ENCODE results near the gene AGTPBP1. TPM values are rescaled to one million over a fixed set of nuclear protein-coding genes. Genes with fewer than 3 reads are reported as not detected.

AGTPBP1 gene
- total and polyA plus RNA-seq, 9 of the 15 experiments (the other 6 are each of a cell fraction or from before 2014, with no cell fraction given) = 1.4 to 7.9 (median 4.6) TPM

GRCh38 chr9:85741875-85742596 is at the start of gene AGTPBP1 (continued):
- TF ChIP-seq HDAC8 (tag; IDR thresholded peaks at IDR 0.05) (no peak), PRMT5 (CRISPR knock-in tag; IDR thresholded peaks at IDR 0.05) (no peak), TCF15 (CRISPR knock-in tag; IDR thresholded peaks at IDR 0.05) (no peak), E2F5 (CRISPR knock-in tag; IDR thresholded peaks at IDR 0.05) (no peak), GMEB1 (CRISPR knock-in tag; IDR thresholded peaks at IDR 0.05) (peak; percentile 91), MTA3 (IDR thresholded peaks at IDR 0.05; ENCODE audit: borderline replicate concordance) (no peak), RFX1 (IDR thresholded peaks at IDR 0.05) (no peak), ZNF644 (tag; IDR thresholded peaks at IDR 0.05; ENCODE audit: low read depth) (no peak), CBFA2T3 (IDR thresholded peaks at IDR 0.05) (no peak), HNRNPLL (IDR thresholded peaks at IDR 0.05; ENCODE audit: low read depth, low read length, poor library complexity, severe bottlenecking) (peak; percentile 68), ZNF77 (CRISPR knock-in tag; IDR thresholded peaks at IDR 0.05) (no peak), ZBTB26 (CRISPR knock-in tag; IDR thresholded peaks at IDR 0.05) (no peak), FOXK2 (conservative IDR thresholded peaks at IDR 0.05 in 1 of 2, IDR thresholded peaks at IDR 0.05 in 1 of 2; ENCODE audit: low read depth in 2 of 2) (no peak), XRCC3 (IDR thresholded peaks at IDR 0.05) (no peak), MTF1 (CRISPR knock-in tag; IDR thresholded peaks at IDR 0.05; ENCODE audit: borderline replicate concordance) (no peak), ZBTB8A (IDR thresholded peaks at IDR 0.05; ENCODE audit: partially characterized antibody) (no peak)
- TF ChIP-seq, protein P1, sequence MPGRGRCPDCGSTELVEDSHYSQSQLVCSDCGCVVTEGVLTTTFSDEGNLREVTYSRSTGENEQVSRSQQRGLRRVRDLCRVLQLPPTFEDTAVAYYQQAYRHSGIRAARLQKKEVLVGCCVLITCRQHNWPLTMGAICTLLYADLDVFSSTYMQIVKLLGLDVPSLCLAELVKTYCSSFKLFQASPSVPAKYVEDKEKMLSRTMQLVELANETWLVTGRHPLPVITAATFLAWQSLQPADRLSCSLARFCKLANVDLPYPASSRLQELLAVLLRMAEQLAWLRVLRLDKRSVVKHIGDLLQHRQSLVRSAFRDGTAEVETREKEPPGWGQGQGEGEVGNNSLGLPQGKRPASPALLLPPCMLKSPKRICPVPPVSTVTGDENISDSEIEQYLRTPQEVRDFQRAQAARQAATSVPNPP (IDR thresholded peaks at IDR 0.05; ENCODE audit: borderline replicate concordance, insufficient read depth, insufficient read length) = no peak
- TF ChIP-seq, protein P2, sequence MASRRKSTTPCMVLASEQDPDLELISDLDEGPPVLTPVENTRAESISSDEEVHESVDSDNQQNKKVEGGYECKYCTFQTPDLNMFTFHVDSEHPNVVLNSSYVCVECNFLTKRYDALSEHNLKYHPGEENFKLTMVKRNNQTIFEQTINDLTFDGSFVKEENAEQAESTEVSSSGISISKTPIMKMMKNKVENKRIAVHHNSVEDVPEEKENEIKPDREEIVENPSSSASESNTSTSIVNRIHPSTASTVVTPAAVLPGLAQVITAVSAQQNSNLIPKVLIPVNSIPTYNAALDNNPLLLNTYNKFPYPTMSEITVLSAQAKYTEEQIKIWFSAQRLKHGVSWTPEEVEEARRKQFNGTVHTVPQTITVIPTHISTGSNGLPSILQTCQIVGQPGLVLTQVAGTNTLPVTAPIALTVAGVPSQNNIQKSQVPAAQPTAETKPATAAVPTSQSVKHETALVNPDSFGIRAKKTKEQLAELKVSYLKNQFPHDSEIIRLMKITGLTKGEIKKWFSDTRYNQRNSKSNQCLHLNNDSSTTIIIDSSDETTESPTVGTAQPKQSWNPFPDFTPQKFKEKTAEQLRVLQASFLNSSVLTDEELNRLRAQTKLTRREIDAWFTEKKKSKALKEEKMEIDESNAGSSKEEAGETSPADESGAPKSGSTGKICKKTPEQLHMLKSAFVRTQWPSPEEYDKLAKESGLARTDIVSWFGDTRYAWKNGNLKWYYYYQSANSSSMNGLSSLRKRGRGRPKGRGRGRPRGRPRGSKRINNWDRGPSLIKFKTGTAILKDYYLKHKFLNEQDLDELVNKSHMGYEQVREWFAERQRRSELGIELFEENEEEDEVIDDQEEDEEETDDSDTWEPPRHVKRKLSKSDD (conservative IDR thresholded peaks at IDR 0.05; ENCODE audit: low read length) = no peak

Measured in K562 (cell line).